ENCODE results near the gene DNAH10.

GRCh38 chr12:123779551-123779950 lies 17.4 kb downstream of the DNAH10 start:
- no peak for TF ChIP-seq CSDC2 (CRISPR knock-in tag; IDR thresholded peaks at IDR 0.05)
- no peak for TF ChIP-seq GLIS3 (CRISPR knock-in tag; IDR thresholded peaks at IDR 0.05)
- no peak for TF ChIP-seq ZNF70 (CRISPR knock-in tag; IDR thresholded peaks at IDR 0.05)
- no peak for TF ChIP-seq ZFP30 (CRISPR knock-in tag; IDR thresholded peaks at IDR 0.05)
- no peak for TF ChIP-seq RARB (CRISPR knock-in tag; IDR thresholded peaks at IDR 0.05)
- no peak for TF ChIP-seq PATZ1 (CRISPR knock-in tag; IDR thresholded peaks at IDR 0.05; ENCODE audit: borderline replicate concordance)
